OCI-LY3 (cell line): Measurements from ENCODE around the gene MBL2.

Experiments
- H2AFZ ChIP-seq: fragments of 200-600, 300-600 bp; shearing (Covaris generic); 2 replicates; pipeline ENCODE4 v1.6.0; 2014; ENCODE audit warnings: antibody characterized with exemption, low read depth, low read length
- H3K27ac ChIP-seq: fragments of 200-600, 300-600 bp; sonication (generic); 2 replicates; pipeline ENCODE4 v1.5.1; 2014; ENCODE audit warnings: mild to moderate bottlenecking, low read length, moderate library complexity, mixed read lengths
- H3K27me3 ChIP-seq: fragments of 200-600, 300-600 bp; sonication (generic); 2 replicates; pipeline ENCODE4 v1.6.1; 2014; ENCODE audit warnings: low read depth, low read length, mixed read lengths
- H3K36me3 ChIP-seq: fragments of 200-600, 300-600 bp; sonication (generic); replicated peaks from 2 replicates; pipeline ENCODE3; 2014; ENCODE audit warnings: low read depth, low read length, mixed read lengths
- H3K4me1 ChIP-seq: fragments of 300-600, 200-600 bp; sonication (generic); 2 replicates; pipeline ENCODE4 v1.6.1; 2014; ENCODE audit warnings: low read length, mixed read lengths
- H3K4me2 ChIP-seq: fragments of 200-600, 300-600 bp; sonication (generic); 2 replicates; pipeline ENCODE4 v1.6.1; 2014; ENCODE audit warnings: low read length, mixed read lengths
- H3K4me3 ChIP-seq: fragments of 300-600, 200-600 bp; sonication (generic); 2 replicates; pipeline ENCODE4 v1.5.1; 2014; ENCODE audit warnings: antibody characterized with exemption, mild to moderate bottlenecking, low read length, moderate library complexity
- H3K79me2 ChIP-seq: fragments of 300-600, 200-600 bp; shearing (Covaris generic); 2 replicates; pipeline ENCODE4 v1.6.1; 2014; ENCODE audit warnings: mild to moderate bottlenecking, low read length, mixed read lengths
- H3K9ac ChIP-seq: fragments of 300-600, 200-600 bp; shearing (Covaris generic); 2 replicates; pipeline ENCODE4 v1.6.0; 2014; ENCODE audit warnings: mild to moderate bottlenecking, low read length, moderate library complexity
- H3K9me3 ChIP-seq: fragments of 200-600, 300-600 bp; shearing (Covaris generic); 2 replicates; pipeline ENCODE4 v1.6.1; 2014; ENCODE audit warnings: low read length, mixed read lengths; ENCODE audit not compliant: insufficient read depth
- H4K20me1 ChIP-seq: fragments of 200-600, 300-600 bp; sonication (generic); 2 replicates; pipeline ENCODE4 v1.6.1; 2016; ENCODE audit warnings: low read length, mixed read lengths; ENCODE audit not compliant: insufficient read depth
- CTCF ChIP-seq: fragments of 200-600, 300-600 bp; sonication (generic); IDR thresholded peaks from 2 replicates; pipeline ENCODE4 v1.5.1; 2014; ENCODE audit warnings: antibody characterized with exemption, low read length, low read depth
- EZH2phosphoT487 ChIP-seq: fragments of 200-600 bp; shearing (Covaris generic); IDR thresholded peaks from 2 replicates; pipeline ENCODE4 v1.6.1; 2018; ENCODE audit warnings: antibody characterized with exemption, mixed run types, low read depth

MBL2 gene

GRCh38 chr10:52752801-52753445, 19.7 kb downstream of the MBL2 start:
- Histone ChIP-seq H3K4me2 (no peak overlapping the region), H3K27ac (no peak overlapping the region), H3K4me3 (no peak overlapping the region)

GRCh38 chr10:52752261-52752660, 20.3 kb downstream of the MBL2 start:
- H3K4me1 ChIP-seq = peaks cover 13% of the 10 kb centered on the region
- no peaks in the 10 kb centered on the region for H3K9me3 ChIP-seq
- H4K20me1 ChIP-seq = no peaks in the 10 kb centered on the region
- no peaks in the 10 kb centered on the region for H3K79me2 ChIP-seq
- TF ChIP-seq CTCF (no peak), EZH2phosphoT487 (no peak)
- H3K36me3 ChIP-seq = no peaks in the 10 kb centered on the region
- H3K9ac ChIP-seq = no peak overlapping the region
- H3K27ac ChIP-seq = no peak overlapping the region
- no peak overlapping the region for H3K4me2 ChIP-seq
- H3K4me3 ChIP-seq = no peak overlapping the region
- no peaks in the 10 kb centered on the region for H3K27me3 ChIP-seq
- no peak overlapping the region for H2AFZ ChIP-seq

More at GRCh38 chr10:52752801-52753445, 19.7 kb downstream of the MBL2 start:
- Histone ChIP-seq H3K9ac (no peak overlapping the region), H2AFZ (no peak overlapping the region), H4K20me1 (no peaks in the 10 kb centered on the region), H3K4me1 (peaks cover 13% of the 10 kb centered on the region), H3K27me3 (no peaks in the 10 kb centered on the region), H3K36me3 (no peaks in the 10 kb centered on the region), H3K79me2 (no peaks in the 10 kb centered on the region), H3K9me3 (no peaks in the 10 kb centered on the region)
- TF ChIP-seq CTCF (no peak), EZH2phosphoT487 (no peak)

- TF ChIP-seq CTCF = no peak
- no peak for TF ChIP-seq EZH2phosphoT487
- H3K27ac ChIP-seq = no peak overlapping the region
- no peak overlapping the region for H3K4me3 ChIP-seq
- H3K9me3 ChIP-seq = no peaks in the 10 kb centered on the region
- peaks cover 13% of the 10 kb centered on the region for H3K4me1 ChIP-seq
- H2AFZ ChIP-seq = no peak overlapping the region
- no peak overlapping the region for H3K4me2 ChIP-seq
- no peak overlapping the region for H3K9ac ChIP-seq
- H3K27me3 ChIP-seq = no peaks in the 10 kb centered on the region
- no peaks in the 10 kb centered on the region for H3K36me3 ChIP-seq
- H4K20me1 ChIP-seq = no peaks in the 10 kb centered on the region
- H3K79me2 ChIP-seq = no peaks in the 10 kb centered on the region
Observed at GRCh38 chr10:52751337-52751736, 21.2 kb downstream of the MBL2 start.

GRCh38 chr10:52750629-52751028, 22.0 kb downstream of the MBL2 start:
- peaks cover 13% of the 10 kb centered on the region for H3K4me1 ChIP-seq
- no peaks in the 10 kb centered on the region for H4K20me1 ChIP-seq

More at GRCh38 chr10:52750629-52751028, 22.0 kb downstream of the MBL2 start:
- H3K27me3 ChIP-seq = no peaks in the 10 kb centered on the region
- TF ChIP-seq CTCF (no peak), EZH2phosphoT487 (no peak)
- H2AFZ ChIP-seq = no peak overlapping the region
- H3K4me2 ChIP-seq = no peak overlapping the region
- no peaks in the 10 kb centered on the region for H3K79me2 ChIP-seq
- no peaks in the 10 kb centered on the region for H3K9me3 ChIP-seq
- H3K36me3 ChIP-seq = no peaks in the 10 kb centered on the region
- no peak overlapping the region for H3K27ac ChIP-seq
- H3K9ac ChIP-seq = no peak overlapping the region
- no peak overlapping the region for H3K4me3 ChIP-seq
